ENCODE data around the gene ZNF273. TPM values are rescaled to one million over a fixed set of nuclear protein-coding genes. Genes with fewer than 3 reads are reported as not detected.
"Not testable (repeated sequence)": the region's sequence is repeated elsewhere in the genome, so short reads cannot be mapped to it uniquely, and the experiment has no call there.

The ZNF273 gene
- total RNA-seq, 1 donor from 2014 or later, result 1.1 TPM

- Histone ChIP-seq H3K27me3 (ENCODE audit: low read depth) (peaks cover 18% of the 10 kb centered on the region), H3K4me3 (no peak overlapping the region), H3K4me1 (peaks cover 26% of the 10 kb centered on the region), H3K36me3 (no peaks in the 10 kb centered on the region), H3K27ac (replicated peaks) (no peak overlapping the region), H3K9me3 (replicated peaks) (no peaks in the 10 kb centered on the region)
- no peak for TF ChIP-seq CTCF (IDR thresholded peaks at IDR 0.05; ENCODE audit: borderline replicate concordance)
- no peak for DNase-seq
- intact Hi-C loops (cut with micrococcal nuclease), result no loop called here
Measured at GRCh38 chr7:64892666-64893309, 10.3 kb upstream of the ZNF273 start.

- H3K27ac ChIP-seq (replicated peaks), result no peak overlapping the region
- no peak for DNase-seq
- no peak overlapping the region for H3K4me3 ChIP-seq
- intact Hi-C loops (cut with micrococcal nuclease), result no loop called here
- no peak for TF ChIP-seq CTCF (IDR thresholded peaks at IDR 0.05; ENCODE audit: borderline replicate concordance)
- H3K27me3 ChIP-seq (ENCODE audit: low read depth), result peaks cover 13% of the 10 kb centered on the region
- peaks cover 20% of the 10 kb centered on the region for H3K4me1 ChIP-seq
- H3K9me3 ChIP-seq (replicated peaks), result no peaks in the 10 kb centered on the region
- no peaks in the 10 kb centered on the region for H3K36me3 ChIP-seq
Measured at GRCh38 chr7:64893401-64893800, 9.7 kb upstream of the ZNF273 start.

GRCh38 chr7:64902461-64902805, 640 bp upstream of the ZNF273 start:
- H3K9me3 ChIP-seq (replicated peaks); H3K27ac ChIP-seq (replicated peaks); DNase-seq; H3K27me3 ChIP-seq (ENCODE audit: low read depth); H3K36me3 ChIP-seq; intact Hi-C loops (cut with micrococcal nuclease): not testable (repeated sequence)
- peaks cover 20% of the 10 kb centered on the region for H3K4me1 ChIP-seq
- H3K4me3 ChIP-seq, result peak overlapping the region; percentile 87

- Histone ChIP-seq H3K4me1 (peaks cover 28% of the 10 kb centered on the region), H3K9me3 (replicated peaks) (no peaks in the 10 kb centered on the region), H3K27ac (replicated peaks) (no peak overlapping the region), H3K36me3 (no peaks in the 10 kb centered on the region), H3K4me3 (peak overlapping the region; percentile 87), H3K27me3 (ENCODE audit: low read depth) (no peaks in the 10 kb centered on the region)
- no peak for TF ChIP-seq CTCF (IDR thresholded peaks at IDR 0.05; ENCODE audit: borderline replicate concordance)
- intact Hi-C loops (cut with micrococcal nuclease), result no loop called here
- DNase-seq, result no peak
Measured at GRCh38 chr7:64904008-64904407, 935 bp downstream of the ZNF273 start.

GRCh38 chr7:64905133-64905532, 2.1 kb downstream of the ZNF273 start:
- TF ChIP-seq CTCF (IDR thresholded peaks at IDR 0.05; ENCODE audit: borderline replicate concordance), result no peak
- H3K4me3 ChIP-seq, result no peak overlapping the region
- intact Hi-C loops (cut with micrococcal nuclease), result no loop called here
- no peaks in the 10 kb centered on the region for H3K27me3 ChIP-seq (ENCODE audit: low read depth)
- DNase-seq, result no peak
- H3K4me1 ChIP-seq, result peaks cover 28% of the 10 kb centered on the region
- H3K9me3 ChIP-seq (replicated peaks), result no peaks in the 10 kb centered on the region
- H3K27ac ChIP-seq (replicated peaks), result no peak overlapping the region
- no peaks in the 10 kb centered on the region for H3K36me3 ChIP-seq

GRCh38 chr7:64905547-64905946, 2.5 kb downstream of the ZNF273 start:
- no peak for DNase-seq
- H3K4me3 ChIP-seq, result no peak overlapping the region
- H3K4me1 ChIP-seq, result peaks cover 28% of the 10 kb centered on the region
- no peaks in the 10 kb centered on the region for H3K27me3 ChIP-seq (ENCODE audit: low read depth)
- intact Hi-C loops (cut with micrococcal nuclease), result no loop called here
- no peaks in the 10 kb centered on the region for H3K36me3 ChIP-seq
- no peak overlapping the region for H3K27ac ChIP-seq (replicated peaks)
- no peaks in the 10 kb centered on the region for H3K9me3 ChIP-seq (replicated peaks)
- TF ChIP-seq CTCF (IDR thresholded peaks at IDR 0.05; ENCODE audit: borderline replicate concordance), result no peak
